Endothelial cell of coronary artery (primary cell): ENCODE measurements around the gene ALDOB. TPM values are rescaled to one million over a fixed set of nuclear protein-coding genes. Genes with fewer than 3 reads are reported as not detected.

Experiments used
- total RNA-seq: library from RNA; depleted of rRNA; stranded (reverse); fragments of >200 nt; gene quantifications from 2 replicates; pipeline ENCODE4 v1.2.3, GENCODE V29; 2014

ALDOB gene
- total RNA-seq: not detected in 2 replicates

GRCh38 chr9:101435601-101436079 is at the start of gene ALDOB:
TSS of gene ALDOB (minus strand) at chr9:101435774. CDS start at chr9:101430887, 4,887 bp downstream.

GRCh38 chr9:101398068-101398929 is 37.3 kb downstream of the ALDOB start, which contains the start of the genes MRPL50 and ZNF189:
TSS of gene MRPL50 (minus strand) at chr9:101398618. CDS start at chr9:101398592, 26 bp downstream.
TSS of gene ZNF189 (plus strand) at chr9:101398851. CDS start at chr9:101399157, 306 bp downstream.

GRCh38 chr9:101384873-101385536 is 50.6 kb downstream of the ALDOB start, which contains the start of gene BAAT:
TSS of gene BAAT (minus strand) at chr9:101385006. CDS start at chr9:101371404, 13,602 bp downstream.

Other genes starting within 250 kb of the ALDOB start
- under 0.01 TPM in 1 of 2 replicates, not detected in the other for gene BAAT, start 50.8 kb downstream of the ALDOB start, total RNA-seq
- gene MRPL50, start 37.2 kb downstream of the ALDOB start, total RNA-seq: 11.5 and 12.8 TPM in 2 replicates
- gene ZNF189, start 36.9 kb downstream of the ALDOB start, total RNA-seq: 20.0 and 23.9 TPM in 2 replicates
- gene RNF20, start 98.1 kb upstream of the ALDOB start, total RNA-seq: 22.2 and 24.8 TPM in 2 replicates
- gene PPP3R2, start 159.2 kb upstream of the ALDOB start, total RNA-seq: not detected in 2 replicates